Activated naive CD4-positive, alpha-beta T cell treated with anti-CD3 and anti-CD28 coated beads, Interleukin-2, amount 50 U/mL, for 16 hours (primary cell): ENCODE data around the gene DOLPP1.
"Not testable (repeated sequence)": the region's sequence is repeated elsewhere in the genome, so short reads cannot be mapped to it uniquely, and the experiment has no call there.

Experiments used
- DNase-seq: peaks from one replicate; pipeline ENCODE4 v3.0.0-alpha.2; 2020

Gene DOLPP1, protein sequence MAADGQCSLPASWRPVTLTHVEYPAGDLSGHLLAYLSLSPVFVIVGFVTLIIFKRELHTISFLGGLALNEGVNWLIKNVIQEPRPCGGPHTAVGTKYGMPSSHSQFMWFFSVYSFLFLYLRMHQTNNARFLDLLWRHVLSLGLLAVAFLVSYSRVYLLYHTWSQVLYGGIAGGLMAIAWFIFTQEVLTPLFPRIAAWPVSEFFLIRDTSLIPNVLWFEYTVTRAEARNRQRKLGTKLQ

GRCh38 chr9:129080601-129081387 lies at the start of gene DOLPP1:
TSS of gene DOLPP1 (plus strand) at chr9:129081111. CDS start at chr9:129081132, 21 bp downstream.
- DNase-seq: peak; percentile 99

- DNase-seq: no peak
Observed at GRCh38 chr9:129031514-129031913, 49.4 kb upstream of the DOLPP1 start.

DNA sequence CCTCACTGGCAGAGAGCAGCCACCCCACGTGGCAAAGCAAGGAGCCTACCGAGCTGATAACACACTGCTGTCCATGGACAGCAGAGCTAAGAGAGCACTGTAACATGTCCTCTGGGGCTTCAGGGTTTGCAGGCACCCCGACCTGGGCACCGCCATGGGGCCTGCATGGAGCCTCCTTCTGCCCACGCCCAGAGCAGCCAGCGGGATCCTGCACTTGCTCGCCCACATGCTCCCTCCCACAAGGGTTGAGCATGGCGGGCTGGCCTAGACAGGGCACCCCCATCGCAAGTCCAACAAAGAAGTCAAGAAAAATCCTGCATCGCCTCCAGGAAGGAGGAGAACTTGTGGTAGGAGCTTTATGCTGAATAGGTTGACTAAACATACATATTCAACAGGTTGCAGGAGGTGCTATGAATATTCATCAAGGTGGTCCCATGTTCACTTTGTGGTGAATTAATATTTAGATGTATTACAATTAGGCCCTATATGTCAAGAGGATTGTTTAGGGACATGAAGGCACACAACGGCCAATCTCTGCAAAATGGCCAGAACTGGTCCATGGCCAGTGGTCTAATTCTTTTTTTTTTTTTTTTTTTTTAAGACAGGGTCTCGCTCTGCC lies 48.3 kb upstream of the DOLPP1 start:
- DNase-seq: no peak

DNA sequence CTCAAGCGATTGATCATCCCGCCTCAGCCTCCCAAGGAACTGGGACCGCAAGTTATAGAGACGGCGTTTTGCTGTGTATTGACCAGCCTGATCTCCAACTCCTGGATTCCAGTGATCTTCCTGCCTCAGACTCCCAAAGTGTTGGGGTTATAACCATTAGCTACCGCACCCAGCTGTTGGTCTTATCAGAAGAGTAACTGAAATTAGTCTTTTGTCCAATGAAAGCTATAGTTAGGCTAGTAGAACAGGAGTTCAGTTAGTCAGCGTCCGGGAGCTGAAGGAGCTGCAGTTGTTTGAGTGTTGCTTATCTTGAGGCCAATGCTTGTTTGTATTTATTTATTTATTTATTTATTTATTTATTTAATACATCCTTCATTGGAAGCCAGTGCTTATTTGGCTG lies 47.7 kb upstream of the DOLPP1 start:
- DNase-seq: no peak

- not testable (repeated sequence) for DNase-seq
Observed at GRCh38 chr9:129035838-129036237, 45.1 kb upstream of the DOLPP1 start.

DNA sequence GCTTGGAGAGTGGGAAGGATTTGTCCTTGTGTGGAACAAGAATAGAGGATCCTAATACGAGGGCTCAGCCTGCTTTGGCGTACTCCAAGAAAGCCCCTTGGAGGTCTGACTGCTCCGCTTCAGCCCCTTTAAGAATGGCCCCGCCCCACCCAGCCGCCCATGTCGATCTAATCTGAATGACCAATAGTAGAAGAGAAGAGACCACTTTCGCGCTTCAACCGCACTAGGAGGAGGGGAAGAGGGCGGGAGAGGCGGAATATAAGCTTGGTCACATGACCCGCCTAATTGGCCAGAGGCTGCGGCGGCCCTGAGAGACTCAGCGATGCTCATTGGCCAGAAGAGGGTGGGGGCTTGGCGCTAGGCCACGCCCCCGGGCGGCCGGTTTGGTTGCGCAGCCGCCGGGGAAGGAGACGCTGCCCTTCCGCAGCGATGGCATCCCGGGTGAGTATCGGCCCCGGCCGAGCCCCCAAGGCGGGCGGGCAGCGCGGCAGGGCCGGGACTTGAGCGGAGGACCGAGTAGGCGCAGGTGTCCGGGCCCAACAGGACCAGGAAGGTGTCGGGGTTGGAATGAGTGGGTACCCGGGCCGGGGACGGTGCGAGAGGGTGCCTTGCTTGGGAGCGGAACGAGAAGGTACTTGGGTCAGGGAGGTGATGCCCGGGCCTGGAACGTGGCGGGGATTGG lies 44.5 kb upstream of the DOLPP1 start, which contains the start of gene MIGA2:
Gene MIGA2 (plus strand): TSS at position 386 of the 682 bp plus-strand sequence. CDS start 3,969 bp downstream, outside the sequence.
- peak; percentile 93 for DNase-seq

- DNase-seq: no peak
Observed at GRCh38 chr9:129036923-129037766, 43.8 kb upstream of the DOLPP1 start.

GRCh38 chr9:129037767-129038098 lies 43.2 kb upstream of the DOLPP1 start:
- DNase-seq: no peak

DNA sequence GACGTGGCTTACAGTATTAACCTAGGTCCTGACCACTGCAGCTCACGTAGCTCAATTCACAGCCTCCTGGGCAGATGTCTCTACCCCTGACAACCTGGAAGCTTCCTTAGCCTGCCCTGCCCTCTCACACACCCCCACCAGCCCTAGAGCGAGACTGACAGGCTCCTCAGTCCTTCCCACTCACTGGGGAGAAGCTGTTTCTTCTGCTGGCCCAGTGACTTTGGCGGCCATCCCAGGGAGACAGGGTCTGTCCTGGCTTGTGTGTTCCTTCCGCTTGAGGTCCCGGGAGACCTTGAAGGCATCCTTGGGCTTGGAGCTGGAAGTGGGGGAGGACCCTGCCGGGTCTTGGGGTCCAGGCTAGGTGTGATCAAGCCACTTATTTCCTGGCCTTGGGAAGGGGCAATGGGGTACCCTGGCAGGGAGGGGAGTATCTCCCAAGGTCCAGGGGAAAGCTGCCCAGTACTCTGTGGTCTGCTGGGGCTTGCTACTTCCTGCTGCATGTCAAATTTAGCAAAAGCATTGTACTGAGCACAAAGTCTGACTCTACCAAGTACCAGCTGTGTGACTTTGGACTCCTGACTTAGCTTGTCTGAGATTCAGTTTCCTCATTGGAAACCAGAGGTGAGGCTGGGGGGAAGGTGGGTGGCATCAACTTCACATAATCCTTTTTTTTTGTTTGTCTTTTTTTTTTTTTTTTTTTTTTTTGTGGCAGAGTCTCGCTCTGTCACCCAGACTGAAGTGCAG lies 42.6 kb upstream of the DOLPP1 start:
- DNase-seq: no peak

GRCh38 chr9:129040113-129040643 lies 40.7 kb upstream of the DOLPP1 start:
- no peak for DNase-seq

GRCh38 chr9:129042016-129042415 lies 38.9 kb upstream of the DOLPP1 start:
- no peak for DNase-seq

DNA sequence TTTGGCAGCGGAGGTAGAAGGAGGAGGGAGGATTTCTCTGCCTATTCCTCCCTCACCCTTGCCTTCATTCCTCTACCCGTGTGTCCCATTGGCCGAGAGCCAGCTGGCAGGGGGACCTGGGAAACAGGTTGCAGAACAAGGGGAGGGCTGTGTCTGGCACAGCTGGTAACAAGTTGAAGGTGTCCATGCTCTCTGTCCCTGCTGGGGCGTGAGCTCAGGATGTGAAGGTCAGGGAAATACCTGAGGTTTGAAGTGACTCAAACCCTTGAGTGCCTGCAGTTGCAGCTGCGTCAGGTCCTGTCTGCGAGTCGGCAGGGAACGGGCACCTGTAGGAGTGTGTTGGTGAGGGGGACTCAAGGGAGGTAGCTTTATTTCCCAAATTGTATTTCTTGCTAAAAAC lies 28.3 kb upstream of the DOLPP1 start:
- no peak for DNase-seq

DNA sequence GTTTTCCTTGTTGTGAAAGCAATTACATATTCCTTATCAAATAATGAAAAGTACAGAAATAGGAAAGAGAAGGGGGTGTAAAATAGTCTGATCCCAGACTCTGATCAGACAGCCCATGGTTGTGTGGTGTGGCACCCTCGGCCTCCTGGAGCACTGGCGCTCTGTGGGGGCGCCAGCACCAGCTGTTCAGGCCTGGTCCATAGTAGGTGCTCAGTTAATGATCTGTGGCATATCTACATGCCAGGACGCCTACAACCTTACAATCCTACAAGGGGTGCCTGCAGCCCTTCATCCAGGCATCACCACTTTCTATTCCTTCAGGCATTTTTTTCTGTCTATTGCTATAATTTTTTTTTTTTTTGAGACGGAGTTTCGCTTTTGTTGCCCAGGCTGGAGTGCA lies 27.9 kb upstream of the DOLPP1 start:
- DNase-seq: no peak

- DNase-seq: no peak
Observed at GRCh38 chr9:129054163-129054851, 26.6 kb upstream of the DOLPP1 start.

DNA sequence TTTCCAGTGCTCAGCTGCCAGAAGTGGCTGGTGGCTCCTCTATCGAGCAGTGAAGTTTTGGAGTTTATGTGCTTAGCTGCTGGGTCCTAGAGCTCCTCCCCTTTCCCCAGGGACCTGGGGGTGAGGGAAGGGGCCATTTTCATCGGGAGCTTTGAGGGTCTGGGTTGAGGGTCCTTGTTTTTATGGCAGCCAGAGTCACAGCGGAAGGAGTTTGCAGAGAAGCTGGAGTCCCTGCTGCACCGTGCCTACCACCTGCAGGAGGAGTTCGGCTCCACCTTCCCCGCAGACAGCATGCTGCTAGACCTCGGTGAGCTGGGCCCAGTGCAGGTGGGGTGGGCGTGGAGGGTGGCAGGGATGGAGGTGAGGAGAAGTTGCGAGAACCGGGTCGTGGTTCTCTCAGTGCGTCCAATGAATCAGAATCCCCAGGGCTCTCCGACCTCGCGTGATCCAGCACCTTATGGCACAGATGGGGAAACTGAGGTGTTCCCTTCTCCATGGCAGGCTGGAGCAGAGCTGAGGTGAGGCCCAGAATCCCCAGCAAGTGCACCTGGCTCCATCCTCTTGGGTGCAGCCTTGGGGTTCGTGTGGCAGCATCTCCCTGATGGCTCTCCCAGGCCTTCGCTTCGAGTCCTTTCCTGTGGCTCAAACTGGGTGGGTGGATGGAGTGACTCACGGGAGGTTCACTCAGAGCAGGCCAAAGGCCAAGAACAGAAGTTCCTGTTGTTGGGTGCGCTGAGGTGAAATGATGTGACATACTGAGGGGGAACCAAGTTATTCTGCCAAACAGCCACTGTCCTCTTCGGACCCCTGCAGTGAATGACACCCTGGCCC lies 21.7 kb upstream of the DOLPP1 start:
- DNase-seq: no peak

DNA sequence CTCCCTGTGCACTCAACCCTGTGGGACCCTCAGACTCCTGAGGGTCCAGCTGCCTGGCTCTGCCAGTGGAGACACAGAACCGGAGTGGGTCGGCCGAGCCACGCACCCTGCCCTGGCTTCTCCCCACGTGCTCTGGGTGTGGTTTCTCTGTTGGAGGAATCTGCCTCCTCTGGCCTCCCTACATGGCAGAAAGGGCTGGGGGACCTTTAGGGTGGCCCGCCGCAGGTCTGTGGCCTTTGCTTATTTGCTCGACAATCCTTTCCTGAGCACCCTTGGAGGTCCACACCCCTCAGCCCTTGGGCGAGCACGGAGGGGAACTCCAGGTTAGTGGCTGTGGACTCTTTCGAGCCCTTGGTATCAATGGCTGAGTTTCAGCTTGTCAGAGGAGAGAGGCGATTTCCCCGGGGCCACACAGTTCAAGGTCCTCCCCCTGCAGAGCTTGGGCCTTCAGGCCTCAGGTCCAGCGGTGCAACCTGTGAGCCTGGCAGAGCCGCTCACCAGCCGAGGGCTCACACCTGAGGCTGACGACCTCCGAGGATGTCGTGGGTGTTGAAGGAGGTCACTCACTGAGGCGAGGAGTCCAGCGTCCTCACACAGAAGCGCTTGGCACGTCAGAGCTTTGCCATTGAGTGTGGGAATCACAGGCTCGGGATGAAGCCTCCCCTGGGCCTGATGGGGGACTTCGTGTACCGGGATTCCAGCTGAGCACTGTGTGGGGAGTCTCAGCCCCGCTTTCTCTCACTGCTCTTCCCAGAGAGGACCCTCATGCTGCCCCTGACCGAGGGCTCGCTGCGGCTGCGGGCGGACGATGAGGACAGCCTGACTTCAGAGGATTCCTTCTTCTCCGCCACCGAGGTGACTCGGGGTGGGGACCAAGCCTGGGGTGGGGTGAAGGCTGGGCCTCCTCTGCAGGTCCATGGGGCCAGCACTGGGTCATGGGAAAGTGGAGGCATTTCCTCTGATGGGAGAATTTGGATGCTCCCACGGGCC lies 20.8 kb upstream of the DOLPP1 start:
- DNase-seq: no peak

- no peak for DNase-seq
Observed at GRCh38 chr9:129060991-129061390, 19.9 kb upstream of the DOLPP1 start.

DNA sequence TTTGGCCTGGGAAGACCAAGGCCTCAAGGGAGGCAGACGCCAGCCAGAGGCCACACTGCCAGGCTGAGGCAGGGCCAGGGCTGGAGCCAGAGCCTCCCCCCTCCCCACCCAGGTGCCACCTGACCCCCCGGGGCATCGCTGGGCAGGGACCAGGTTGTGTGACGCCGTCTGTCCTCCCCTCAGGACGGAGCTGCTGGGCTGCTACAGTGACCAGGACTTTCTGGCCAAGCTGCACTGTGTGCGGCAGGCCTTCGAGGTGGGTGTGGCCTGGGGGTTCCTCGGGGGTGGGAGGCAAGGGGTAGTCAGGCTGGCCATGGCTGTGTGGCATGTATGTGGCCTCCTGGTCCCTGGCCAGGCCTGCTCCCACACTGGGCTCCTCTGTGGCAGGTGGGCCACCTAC lies 17.9 kb upstream of the DOLPP1 start:
- no peak for DNase-seq

DNA sequence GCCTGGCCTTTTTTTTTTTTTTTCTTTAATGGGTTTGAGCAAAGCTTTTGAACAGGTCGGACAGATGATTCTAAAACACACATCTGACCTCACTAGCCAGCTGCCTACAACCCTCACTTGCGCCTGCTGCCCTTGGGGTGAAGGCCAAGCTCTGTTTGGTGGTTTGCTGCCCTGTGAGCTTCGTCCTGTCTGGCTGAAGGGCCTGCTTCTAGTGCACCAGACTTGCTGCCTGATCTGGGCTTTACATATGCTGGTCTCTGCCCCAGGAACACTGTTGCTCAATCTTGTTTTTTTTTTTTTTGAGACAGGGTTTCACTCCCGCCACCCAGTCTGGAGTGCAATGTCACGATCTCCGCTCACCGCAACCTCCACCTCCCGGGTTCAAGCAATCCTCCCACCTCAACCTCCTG lies 16.4 kb upstream of the DOLPP1 start:
- DNase-seq: no peak
